GM12878 (cell line): ENCODE data around the gene FBF1. TPM values are rescaled to one million over a fixed set of nuclear protein-coding genes. Genes with fewer than 3 reads are reported as not detected.

Source experiments
- BMI1 ChIP-seq: fragments of 450-650 bp; IDR thresholded peaks from 2 replicates; pipeline ENCODE4 v1.6.1; 2016; ENCODE audit warnings: mild to moderate bottlenecking, moderate library complexity, borderline replicate concordance
- BRCA1 ChIP-seq: IDR thresholded peaks from 2 replicates; pipeline ENCODE4 v1.6.1; 2011; ENCODE audit warnings: low read depth, low read length, improper control_type of control experiment
- EZH2 ChIP-seq: IDR thresholded peaks from 2 replicates; pipeline ENCODE4 v1.6.1; 2012; ENCODE audit warnings: low read depth, mild to moderate bottlenecking, control low read depth, inconsistent platforms, low read length, borderline replicate concordance; ENCODE audit not compliant: control insufficient read depth
- HDAC2 ChIP-seq: fragments of 200-600 bp; sonication (generic); IDR thresholded peaks from 2 replicates; pipeline ENCODE4 v1.6.1; 2017
- HDAC6 ChIP-seq: fragments of 200-600 bp; sonication (generic); IDR thresholded peaks from one replicate; pipeline ENCODE4 v1.8.0; 2017; ENCODE audit warnings: antibody characterized with exemption; ENCODE audit not compliant: unreplicated experiment
- IKZF1 ChIP-seq: fragments of 450-650 bp; conservative IDR thresholded peaks from 2 replicates; pipeline ENCODE4 v1.6.1; 2017; ENCODE audit warnings: antibody characterized with exemption, mild to moderate bottlenecking
- JUND ChIP-seq: IDR thresholded peaks from 2 replicates; pipeline ENCODE4 v1.6.1; 2012; ENCODE audit warnings: low read depth, mild to moderate bottlenecking, low read length, improper control_type of control experiment, moderate library complexity
- KAT2A ChIP-seq: conservative IDR thresholded peaks from 2 replicates; pipeline ENCODE4 v1.6.1; 2011; ENCODE audit warnings: low read depth, low read length; ENCODE audit not compliant: control insufficient read depth
- MEF2B ChIP-seq: fragments of 450-650 bp; IDR thresholded peaks from 2 replicates; pipeline ENCODE4 v1.6.1; 2018; ENCODE audit warnings: mild to moderate bottlenecking, moderate library complexity; ENCODE audit not compliant: partially characterized antibody, poor library complexity, severe bottlenecking
- POLR2AphosphoS2 ChIP-seq: IDR thresholded peaks from 2 replicates; pipeline ENCODE4 v1.6.1; 2011; ENCODE audit warnings: low read depth, mild to moderate bottlenecking, low read length, improper control_type of control experiment, moderate library complexity
- POLR2AphosphoS5 ChIP-seq: IDR thresholded peaks from 2 replicates; pipeline ENCODE4 v1.6.1; 2011; ENCODE audit warnings: mild to moderate bottlenecking, low read length, inconsistent platforms
- RFX5 ChIP-seq: IDR thresholded peaks from 2 replicates; pipeline ENCODE4 v1.6.1; 2011; ENCODE audit warnings: low read depth, low read length, improper control_type of control experiment
- SIN3A ChIP-seq: IDR thresholded peaks from 2 replicates; pipeline ENCODE4 v1.6.1; 2012; ENCODE audit warnings: low read depth, low read length, improper control_type of control experiment
- SMAD5 ChIP-seq: IDR thresholded peaks from 2 replicates; pipeline ENCODE4 v1.6.1; 2016; ENCODE audit warnings: antibody characterized with exemption, low read depth
- SPI1 ChIP-seq: IDR thresholded peaks from 2 replicates; pipeline ENCODE4 v1.6.1; 2011; ENCODE audit warnings: low read depth, mild to moderate bottlenecking, low read length, moderate library complexity, borderline replicate concordance; ENCODE audit not compliant: insufficient read depth
- STAT3 ChIP-seq: IDR thresholded peaks from 2 replicates; pipeline ENCODE4 v1.6.1; 2011; ENCODE audit warnings: low read depth, low read length, improper control_type of control experiment
- SUZ12 ChIP-seq: fragments of 200-600 bp; sonication (generic); IDR thresholded peaks from one replicate; pipeline ENCODE4 v1.6.1; 2018; ENCODE audit warnings: antibody characterized with exemption, mild to moderate bottlenecking; ENCODE audit not compliant: unreplicated experiment
- WRNIP1 ChIP-seq: IDR thresholded peaks from 2 replicates; pipeline ENCODE4 v1.6.1; 2011; ENCODE audit warnings: low read depth, low read length, improper control_type of control experiment, borderline replicate concordance
- YBX1 ChIP-seq: fragments of 450-650 bp; IDR thresholded peaks from 2 replicates; pipeline ENCODE4 v1.6.1; 2016; ENCODE audit warnings: antibody characterized with exemption
- ZNF24 ChIP-seq: fragments of 450-650 bp; IDR thresholded peaks from 2 replicates; pipeline ENCODE4 v1.6.1; 2017; ENCODE audit warnings: antibody characterized with exemption, mild to moderate bottlenecking
- polyA plus RNA-seq, 11 experiments: library from polyadenylated mRNA; depleted of rRNA in 4 of 11; unstranded in 6 of 11; stranded (reverse) in 5 of 11; fragments of >200 nt; fragmentation: Nextera tagmentation in 4 of 11; fragmentation: Illumina TruSeq in 1 of 11; extraction: Ambion mirVana in 4 of 11; extraction: Trizol in 1 of 11; gene quantifications; 1 replicate in 1 of 11; 2 replicates in 10 of 11; pipeline versions ENCODE4 v1.2.1 to v1.2.3, GENCODE V29; 2011 to 2016; ENCODE audit warnings: inconsistent platforms in 2 of 11, missing spikeins in 2 of 11, low read depth in 1 of 11
- total RNA-seq, 4 experiments: library from RNA; depleted of rRNA in 3 of 4; stranded (reverse); fragments of >200 nt in 3 of 4; fragmentation: Illumina TruSeq in 1 of 4; extraction: Trizol in 1 of 4; gene quantifications; 2 replicates each; pipeline versions ENCODE4 v1.2.1 to v1.2.3, GENCODE V29; 2013 to 2021
- TF ChIP-seq, protein P1 (sequence below): fragments of 450-650 bp; IDR thresholded peaks from 2 replicates; pipeline ENCODE4 v1.6.1; 2017; ENCODE audit warnings: mild to moderate bottlenecking, moderate library complexity
- TF ChIP-seq, protein P2 (sequence below): IDR thresholded peaks from 2 replicates; pipeline ENCODE4 v1.6.1; 2012; ENCODE audit warnings: mild to moderate bottlenecking, low read depth, low read length
- TF ChIP-seq, protein P3 (sequence below): fragments of 450-650 bp; IDR thresholded peaks from 2 replicates; pipeline ENCODE4 v1.6.1; 2016; ENCODE audit warnings: mild to moderate bottlenecking

The FBF1 gene
- total and polyA plus RNA-seq, 10 of the 15 experiments (the other 5 are each of a cell fraction or from before 2014, with no cell fraction given), result 0.29 to 15.0 (median 7.0) TPM

DNA sequence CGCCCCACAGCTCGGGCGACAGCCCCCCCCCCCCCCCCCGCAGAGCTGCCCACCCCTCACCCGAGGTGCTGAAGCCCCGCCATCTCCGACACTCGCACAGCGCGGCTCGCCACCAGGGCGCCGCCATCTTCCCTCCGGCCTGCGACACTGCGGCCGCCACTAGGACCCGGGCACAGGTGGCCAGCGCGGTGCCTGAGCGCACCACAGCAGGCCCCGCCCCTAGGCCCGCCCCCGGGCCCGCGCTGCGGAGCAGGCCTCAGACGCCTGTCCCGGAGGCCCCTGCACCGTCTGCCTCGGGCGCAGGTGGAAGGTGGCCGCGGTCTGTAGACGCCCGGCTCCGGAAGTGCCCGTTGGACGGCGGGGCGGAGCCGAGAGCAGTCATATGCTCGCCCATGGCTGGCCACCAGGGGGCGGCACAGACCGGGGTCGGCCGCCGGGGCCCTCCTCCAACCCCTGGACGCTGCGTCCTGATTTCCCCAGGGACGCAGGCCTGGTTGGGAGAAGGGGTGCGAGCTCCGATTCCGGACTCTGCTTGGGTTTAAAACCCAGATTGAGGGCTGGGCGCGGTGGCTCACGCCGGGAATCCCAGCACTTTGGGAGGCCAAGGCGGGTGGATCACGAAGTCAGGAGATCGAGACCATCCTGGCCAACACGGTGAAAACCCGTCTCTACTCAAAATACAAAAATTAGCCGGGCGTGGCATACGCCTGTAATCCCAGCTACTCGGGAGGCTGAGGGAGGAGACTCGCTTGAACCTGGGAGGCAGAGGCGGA, 35.9 kb downstream of the FBF1 start, which contains the start of gene MRPL38 (continued):
- no peak for TF ChIP-seq BMI1
- no peak for TF ChIP-seq EZH2
- TF ChIP-seq SIN3A, result peak; percentile 67
- TF ChIP-seq, protein P1, sequence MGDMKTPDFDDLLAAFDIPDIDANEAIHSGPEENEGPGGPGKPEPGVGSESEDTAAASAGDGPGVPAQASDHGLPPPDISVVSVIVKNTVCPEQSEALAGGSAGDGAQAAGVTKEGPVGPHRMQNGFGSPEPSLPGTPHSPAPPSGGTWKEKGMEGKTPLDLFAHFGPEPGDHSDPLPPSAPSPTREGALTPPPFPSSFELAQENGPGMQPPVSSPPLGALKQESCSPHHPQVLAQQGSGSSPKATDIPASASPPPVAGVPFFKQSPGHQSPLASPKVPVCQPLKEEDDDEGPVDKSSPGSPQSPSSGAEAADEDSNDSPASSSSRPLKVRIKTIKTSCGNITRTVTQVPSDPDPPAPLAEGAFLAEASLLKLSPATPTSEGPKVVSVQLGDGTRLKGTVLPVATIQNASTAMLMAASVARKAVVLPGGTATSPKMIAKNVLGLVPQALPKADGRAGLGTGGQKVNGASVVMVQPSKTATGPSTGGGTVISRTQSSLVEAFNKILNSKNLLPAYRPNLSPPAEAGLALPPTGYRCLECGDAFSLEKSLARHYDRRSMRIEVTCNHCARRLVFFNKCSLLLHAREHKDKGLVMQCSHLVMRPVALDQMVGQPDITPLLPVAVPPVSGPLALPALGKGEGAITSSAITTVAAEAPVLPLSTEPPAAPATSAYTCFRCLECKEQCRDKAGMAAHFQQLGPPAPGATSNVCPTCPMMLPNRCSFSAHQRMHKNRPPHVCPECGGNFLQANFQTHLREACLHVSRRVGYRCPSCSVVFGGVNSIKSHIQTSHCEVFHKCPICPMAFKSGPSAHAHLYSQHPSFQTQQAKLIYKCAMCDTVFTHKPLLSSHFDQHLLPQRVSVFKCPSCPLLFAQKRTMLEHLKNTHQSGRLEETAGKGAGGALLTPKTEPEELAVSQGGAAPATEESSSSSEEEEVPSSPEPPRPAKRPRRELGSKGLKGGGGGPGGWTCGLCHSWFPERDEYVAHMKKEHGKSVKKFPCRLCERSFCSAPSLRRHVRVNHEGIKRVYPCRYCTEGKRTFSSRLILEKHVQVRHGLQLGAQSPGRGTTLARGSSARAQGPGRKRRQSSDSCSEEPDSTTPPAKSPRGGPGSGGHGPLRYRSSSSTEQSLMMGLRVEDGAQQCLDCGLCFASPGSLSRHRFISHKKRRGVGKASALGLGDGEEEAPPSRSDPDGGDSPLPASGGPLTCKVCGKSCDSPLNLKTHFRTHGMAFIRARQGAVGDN, result peak; percentile 72
- TF ChIP-seq, protein P2, sequence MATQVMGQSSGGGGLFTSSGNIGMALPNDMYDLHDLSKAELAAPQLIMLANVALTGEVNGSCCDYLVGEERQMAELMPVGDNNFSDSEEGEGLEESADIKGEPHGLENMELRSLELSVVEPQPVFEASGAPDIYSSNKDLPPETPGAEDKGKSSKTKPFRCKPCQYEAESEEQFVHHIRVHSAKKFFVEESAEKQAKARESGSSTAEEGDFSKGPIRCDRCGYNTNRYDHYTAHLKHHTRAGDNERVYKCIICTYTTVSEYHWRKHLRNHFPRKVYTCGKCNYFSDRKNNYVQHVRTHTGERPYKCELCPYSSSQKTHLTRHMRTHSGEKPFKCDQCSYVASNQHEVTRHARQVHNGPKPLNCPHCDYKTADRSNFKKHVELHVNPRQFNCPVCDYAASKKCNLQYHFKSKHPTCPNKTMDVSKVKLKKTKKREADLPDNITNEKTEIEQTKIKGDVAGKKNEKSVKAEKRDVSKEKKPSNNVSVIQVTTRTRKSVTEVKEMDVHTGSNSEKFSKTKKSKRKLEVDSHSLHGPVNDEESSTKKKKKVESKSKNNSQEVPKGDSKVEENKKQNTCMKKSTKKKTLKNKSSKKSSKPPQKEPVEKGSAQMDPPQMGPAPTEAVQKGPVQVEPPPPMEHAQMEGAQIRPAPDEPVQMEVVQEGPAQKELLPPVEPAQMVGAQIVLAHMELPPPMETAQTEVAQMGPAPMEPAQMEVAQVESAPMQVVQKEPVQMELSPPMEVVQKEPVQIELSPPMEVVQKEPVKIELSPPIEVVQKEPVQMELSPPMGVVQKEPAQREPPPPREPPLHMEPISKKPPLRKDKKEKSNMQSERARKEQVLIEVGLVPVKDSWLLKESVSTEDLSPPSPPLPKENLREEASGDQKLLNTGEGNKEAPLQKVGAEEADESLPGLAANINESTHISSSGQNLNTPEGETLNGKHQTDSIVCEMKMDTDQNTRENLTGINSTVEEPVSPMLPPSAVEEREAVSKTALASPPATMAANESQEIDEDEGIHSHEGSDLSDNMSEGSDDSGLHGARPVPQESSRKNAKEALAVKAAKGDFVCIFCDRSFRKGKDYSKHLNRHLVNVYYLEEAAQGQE, result peak; percentile 24; the same call in 1 of the 2 replicates
- no peak for TF ChIP-seq RFX5
- TF ChIP-seq POLR2AphosphoS2, result no peak
- peak; percentile 100 for TF ChIP-seq MEF2B
- TF ChIP-seq JUND, result no peak
- no peak for TF ChIP-seq HDAC2
- TF ChIP-seq YBX1, result peak; percentile 45; the same call in 1 of the 2 replicates
- peak; percentile 23; the same call in 1 of the 2 replicates for TF ChIP-seq SPI1
- TF ChIP-seq SUZ12, result no peak
- TF ChIP-seq HDAC6, result no peak
- no peak for TF ChIP-seq WRNIP1
- TF ChIP-seq POLR2AphosphoS5, result peak; percentile 56; the same call in 1 of the 2 replicates
- peak; percentile 95 for TF ChIP-seq IKZF1
- TF ChIP-seq, protein P3, sequence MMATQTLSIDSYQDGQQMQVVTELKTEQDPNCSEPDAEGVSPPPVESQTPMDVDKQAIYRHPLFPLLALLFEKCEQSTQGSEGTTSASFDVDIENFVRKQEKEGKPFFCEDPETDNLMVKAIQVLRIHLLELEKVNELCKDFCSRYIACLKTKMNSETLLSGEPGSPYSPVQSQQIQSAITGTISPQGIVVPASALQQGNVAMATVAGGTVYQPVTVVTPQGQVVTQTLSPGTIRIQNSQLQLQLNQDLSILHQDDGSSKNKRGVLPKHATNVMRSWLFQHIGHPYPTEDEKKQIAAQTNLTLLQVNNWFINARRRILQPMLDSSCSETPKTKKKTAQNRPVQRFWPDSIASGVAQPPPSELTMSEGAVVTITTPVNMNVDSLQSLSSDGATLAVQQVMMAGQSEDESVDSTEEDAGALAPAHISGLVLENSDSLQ, result peak; percentile 48
- TF ChIP-seq SMAD5, result peak; percentile 68; the same call in 1 of the 2 replicates
- 0 out of 2 replicates have a peak, but pooled peaks have one; percentile 59 for TF ChIP-seq ZNF24
- no peak for TF ChIP-seq KAT2A
- no peak for TF ChIP-seq BRCA1
- no peak for TF ChIP-seq STAT3
